Measurements from ENCODE around the gene TNFRSF12A.

TNFRSF12A gene

DNA sequence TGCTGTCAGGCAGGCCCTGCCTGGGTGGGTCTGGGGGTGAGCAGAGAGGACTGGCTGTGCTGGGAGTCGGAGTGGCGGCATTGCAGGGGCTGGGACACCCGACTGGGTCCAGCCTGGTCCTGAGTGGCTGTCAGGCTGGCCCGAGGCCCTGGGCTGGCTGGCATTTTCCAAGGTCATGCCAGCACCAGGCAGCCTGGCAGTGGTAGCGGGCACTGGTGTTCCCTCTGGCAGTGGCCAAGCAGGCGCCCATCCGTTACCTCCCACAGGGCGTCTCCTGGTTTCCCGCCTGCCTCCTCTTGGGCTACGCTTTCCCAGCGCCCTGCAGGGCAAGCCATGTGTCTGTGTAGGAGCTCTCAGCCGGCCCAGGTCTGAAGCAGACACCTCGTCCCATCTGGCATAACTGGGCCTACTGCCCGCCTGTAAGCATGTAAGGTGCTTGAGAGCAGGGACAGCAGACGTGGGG, 34.2 kb upstream of the TNFRSF12A start:
- DNase-seq (ENCODE audit: low spot score): peak; percentile 41

GRCh38 chr16:2986623-2987188, 33.5 kb upstream of the TNFRSF12A start:
- DNase-seq (ENCODE audit: low spot score): no peak

GRCh38 chr16:2987286-2987685, 32.9 kb upstream of the TNFRSF12A start:
- DNase-seq (ENCODE audit: low spot score): no peak

DNA sequence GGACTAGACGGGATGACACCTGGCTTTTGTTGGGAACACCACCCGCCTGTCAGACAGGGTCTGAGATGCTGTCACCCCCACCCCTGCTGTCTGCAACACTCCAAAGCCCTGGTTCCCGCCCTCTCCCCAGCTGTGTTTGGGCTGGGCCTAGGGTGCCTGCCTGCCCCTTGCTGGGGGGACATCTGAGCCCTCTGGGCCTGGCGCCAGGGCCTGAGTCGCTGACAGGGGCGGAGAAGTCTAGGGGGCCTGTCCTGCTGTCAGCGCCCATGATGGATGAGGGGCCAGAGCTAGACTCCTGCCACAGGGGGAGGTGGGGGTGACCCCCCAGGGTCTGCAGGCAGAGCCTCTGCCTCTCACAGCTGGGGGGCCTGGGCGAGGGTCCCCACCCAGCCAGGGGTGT, 32.3 kb upstream of the TNFRSF12A start:
- DNase-seq (ENCODE audit: low spot score): peak; percentile 37

DNA sequence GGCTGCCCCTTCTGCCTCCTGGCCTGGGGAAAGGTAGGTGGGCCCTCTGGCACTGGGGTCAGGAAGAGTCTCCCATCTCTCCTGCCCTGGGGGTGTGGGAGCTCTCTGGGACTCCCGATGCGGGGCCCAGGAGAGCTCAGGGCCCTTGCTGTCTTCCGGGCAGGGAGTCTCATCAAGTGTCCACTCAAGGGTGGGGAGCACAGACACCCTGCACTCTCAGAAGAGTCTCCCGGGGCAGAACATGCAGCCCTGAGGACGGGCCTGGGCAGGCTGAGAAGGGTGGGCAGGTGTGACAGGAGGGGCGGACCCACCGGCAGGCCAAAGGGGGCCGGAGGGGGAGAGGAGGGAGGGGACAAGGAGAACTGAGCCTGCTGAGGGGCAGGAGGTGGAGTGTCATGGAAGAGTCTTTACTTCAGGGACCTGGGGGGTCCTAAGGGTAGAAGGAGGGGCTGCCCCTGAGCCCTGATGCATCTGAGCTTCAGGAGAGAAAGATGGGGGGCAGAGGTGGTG, 31.5 kb upstream of the TNFRSF12A start:
- no peak for DNase-seq (ENCODE audit: low spot score)

- no peak for DNase-seq (ENCODE audit: low spot score)
Measured at GRCh38 chr16:2990891-2991290, 29.3 kb upstream of the TNFRSF12A start.

DNA sequence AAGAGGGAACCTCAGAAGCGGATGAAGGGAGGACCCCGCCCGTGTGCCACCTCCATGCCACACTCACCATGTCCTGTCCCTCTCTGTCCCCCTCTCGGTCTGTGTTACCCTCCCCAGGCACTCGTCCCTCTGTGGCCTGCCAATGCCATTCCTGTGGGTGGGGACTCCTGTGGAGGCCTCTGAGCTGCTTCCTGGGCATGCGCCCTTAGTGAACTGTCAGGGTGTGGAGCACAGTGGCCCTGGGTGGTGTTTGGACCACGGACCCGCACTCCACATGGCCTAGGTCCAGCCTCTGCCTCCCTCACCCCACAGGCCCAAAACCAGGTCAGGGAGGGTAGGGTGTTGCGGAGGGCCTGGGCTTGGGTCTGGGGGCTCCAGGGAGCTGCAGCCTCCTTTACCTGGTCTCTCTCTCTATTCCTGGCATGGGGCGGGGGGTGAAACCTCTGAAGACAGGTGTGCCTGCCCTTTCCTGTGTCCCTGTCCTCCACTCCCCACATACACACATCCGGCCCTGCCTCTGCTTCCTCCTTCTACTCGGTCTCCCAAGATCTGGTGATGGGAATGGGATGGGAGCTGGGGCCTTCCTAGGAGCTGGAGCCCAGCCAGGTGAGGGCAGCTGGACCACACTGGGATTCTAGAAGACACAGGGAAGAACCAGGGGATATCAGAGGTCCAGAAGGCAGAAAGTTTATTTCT, 28.5 kb upstream of the TNFRSF12A start:
- DNase-seq (ENCODE audit: low spot score): no peak

DNA sequence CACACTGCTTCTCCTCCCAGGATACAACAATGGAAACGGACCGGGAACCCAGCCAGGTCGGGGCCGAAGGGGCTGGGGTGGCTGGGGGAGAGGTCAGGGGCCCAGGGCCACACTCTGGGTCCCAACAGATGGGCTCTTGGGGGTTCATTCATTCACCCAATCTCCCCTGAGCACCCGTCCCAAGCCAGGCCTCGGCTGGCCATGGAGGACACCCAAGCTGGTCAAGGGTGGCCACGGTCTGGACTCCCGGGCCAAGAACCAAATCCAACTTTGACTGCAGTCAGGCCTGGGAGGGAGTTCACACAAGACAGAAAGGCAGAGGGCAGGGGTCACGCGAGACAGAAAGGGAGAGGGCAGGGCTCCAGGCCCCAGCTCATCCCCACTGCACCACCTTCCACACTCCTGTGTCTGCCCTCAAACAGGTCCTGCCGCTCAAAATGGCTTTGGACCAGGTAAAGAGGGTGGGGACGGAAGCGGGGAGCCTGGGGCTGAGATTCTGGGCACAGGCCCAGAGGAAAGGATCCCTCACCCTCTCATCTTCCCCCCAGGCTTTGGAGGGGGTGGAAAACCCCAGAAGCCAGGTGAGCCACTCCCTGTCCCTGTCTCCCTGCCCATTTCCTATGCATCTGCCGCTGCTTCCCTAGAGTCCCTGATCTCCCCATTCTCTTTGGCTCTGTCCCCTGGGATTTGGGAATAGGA, 27.6 kb upstream of the TNFRSF12A start:
- no peak for DNase-seq (ENCODE audit: low spot score)

- DNase-seq (ENCODE audit: low spot score): no peak
Measured at GRCh38 chr16:2996298-2996697, 23.9 kb upstream of the TNFRSF12A start.

DNA sequence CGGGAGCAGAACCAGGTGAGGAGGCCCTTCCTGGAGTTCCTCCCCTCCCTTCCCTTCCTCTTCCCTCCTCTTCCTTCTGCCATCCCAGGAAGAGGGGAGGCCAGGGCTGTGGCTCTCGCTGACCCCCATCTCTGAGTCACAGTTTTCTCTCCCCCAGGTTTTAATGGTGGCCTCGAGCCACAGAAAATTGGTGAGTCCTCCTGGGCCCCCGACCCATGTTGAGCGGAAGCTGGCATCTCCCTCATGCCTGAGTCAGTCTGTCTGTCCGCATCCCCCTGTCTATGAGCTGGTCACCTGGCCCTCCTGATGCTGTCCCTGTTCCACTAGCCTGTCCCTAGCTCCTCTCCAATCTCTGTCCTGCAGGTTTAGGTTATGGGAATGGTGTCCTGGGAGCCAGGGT, 20.2 kb upstream of the TNFRSF12A start:
- no peak for DNase-seq (ENCODE audit: low spot score)

GRCh38 chr16:3000540-3000939, 19.6 kb upstream of the TNFRSF12A start:
- DNase-seq (ENCODE audit: low spot score): no peak

GRCh38 chr16:3001316-3001715, 18.9 kb upstream of the TNFRSF12A start:
- no peak for DNase-seq (ENCODE audit: low spot score)

- DNase-seq (ENCODE audit: low spot score): peak; percentile 99
Measured at GRCh38 chr16:3003582-3004270, 16.4 kb upstream of the TNFRSF12A start.

- DNase-seq (ENCODE audit: low spot score): no peak
Measured at GRCh38 chr16:3004319-3004718, 15.8 kb upstream of the TNFRSF12A start.

GRCh38 chr16:3004781-3005284, 15.3 kb upstream of the TNFRSF12A start:
- DNase-seq (ENCODE audit: low spot score): no peak

DNA sequence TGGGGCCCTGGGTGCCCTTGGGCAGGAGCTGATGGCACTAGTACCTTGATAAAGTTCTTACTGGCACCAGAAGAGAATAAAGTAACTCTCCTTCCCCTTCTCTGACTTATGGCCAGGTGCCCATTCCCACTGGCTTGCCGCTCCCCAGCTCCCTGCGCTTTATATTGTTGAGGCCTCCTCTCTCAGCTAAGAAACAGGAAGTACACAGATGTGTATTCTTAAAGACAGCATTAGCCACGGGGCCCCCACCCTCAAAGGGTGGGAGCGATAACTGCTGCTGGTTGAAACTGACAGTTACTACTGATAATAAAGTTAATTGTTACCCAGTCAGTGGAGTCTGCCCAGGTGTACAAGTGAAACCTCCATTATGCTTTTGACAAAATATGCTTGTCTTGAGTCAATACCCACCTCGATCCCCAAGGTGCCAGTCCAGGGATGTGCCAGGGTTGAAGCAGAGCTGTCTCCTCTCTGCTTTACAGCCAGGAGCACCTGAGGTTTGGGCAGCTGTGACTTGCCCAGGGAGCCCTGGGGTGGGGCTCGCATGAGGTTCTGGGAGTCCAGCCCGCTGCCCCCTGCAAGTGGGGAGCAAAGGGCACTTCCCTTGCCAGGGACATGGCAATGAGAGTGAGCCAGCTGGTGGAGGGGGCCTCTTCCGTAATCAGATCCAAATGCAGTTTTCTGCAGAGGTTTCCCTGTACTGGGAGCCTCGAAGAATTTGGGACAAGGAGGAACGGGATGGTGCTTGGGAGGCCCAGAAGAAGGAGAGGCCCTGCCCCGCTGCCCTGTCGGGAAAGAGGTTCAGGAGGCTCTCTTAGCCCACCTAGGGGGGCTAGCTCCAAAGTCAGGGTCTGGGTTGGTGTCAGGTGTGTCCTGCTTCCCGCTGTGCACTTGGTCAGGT, 12.9 kb upstream of the TNFRSF12A start:
- no peak for DNase-seq (ENCODE audit: low spot score)

GRCh38 chr16:3007957-3008689, 12.0 kb upstream of the TNFRSF12A start:
- DNase-seq (ENCODE audit: low spot score): no peak

DNA sequence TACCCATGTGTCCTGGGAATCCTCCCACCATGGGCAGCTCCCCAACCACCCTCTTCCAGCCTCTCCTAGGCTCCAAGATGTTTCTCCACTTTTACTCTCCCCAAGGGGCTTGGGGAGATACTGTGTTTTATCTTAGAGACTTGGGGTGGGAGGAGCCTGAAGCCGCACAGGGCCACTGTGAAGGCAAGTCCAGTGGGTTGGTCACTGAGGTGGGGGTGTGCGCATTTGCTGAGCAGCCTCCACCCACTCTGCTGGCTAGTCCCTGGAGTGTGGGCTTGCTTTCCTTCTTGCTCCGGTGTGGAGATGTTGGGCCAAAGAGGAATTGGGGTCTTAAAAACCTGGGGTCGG, 11.5 kb upstream of the TNFRSF12A start:
- no peak for DNase-seq (ENCODE audit: low spot score)

DNA sequence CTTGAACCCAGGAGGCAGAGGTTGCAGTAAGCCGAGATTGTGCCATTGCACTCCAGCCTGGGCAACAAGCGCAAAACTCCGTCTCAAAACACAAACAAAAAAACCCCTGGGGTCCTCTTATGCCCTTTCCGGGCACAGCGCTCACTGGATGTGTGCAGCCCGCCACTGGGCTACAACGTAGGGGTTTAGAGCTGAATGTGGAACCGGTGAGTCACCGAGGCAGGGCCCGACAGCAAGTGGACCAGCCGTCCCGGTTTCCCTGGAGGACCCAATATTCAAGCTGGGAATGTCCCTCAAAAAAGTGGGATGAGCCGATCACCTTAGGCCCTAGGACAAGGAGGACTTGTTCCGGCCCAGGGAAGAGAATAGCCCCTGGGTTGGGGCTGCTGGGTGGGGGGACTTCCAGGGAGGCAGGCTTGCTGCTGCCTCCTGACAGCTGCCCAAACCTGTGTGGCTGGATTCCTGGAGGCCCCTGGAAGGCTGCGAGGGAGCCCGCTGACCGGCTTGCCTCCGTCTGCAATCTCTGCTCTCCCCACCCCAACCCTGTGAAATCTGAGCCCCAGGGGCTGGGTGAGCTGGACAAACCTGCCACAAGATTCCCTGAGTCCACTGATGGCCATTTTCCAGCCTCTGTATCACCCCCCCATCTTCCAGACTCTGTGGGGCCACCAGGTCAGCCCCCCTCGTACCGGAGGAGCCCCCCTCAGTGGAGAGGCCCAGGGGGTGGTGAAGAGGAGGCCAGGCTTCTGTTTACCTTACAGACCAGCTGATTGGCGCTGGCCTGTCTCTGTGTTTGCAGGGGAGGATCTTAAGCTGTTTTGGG, 10.4 kb upstream of the TNFRSF12A start:
- no peak for DNase-seq (ENCODE audit: low spot score)
